HepG2 (cell line): ENCODE results near the gene ARHGAP26. TPM values are rescaled to one million over a fixed set of nuclear protein-coding genes. Genes with fewer than 3 reads are reported as not detected.

Source experiments
- ATF3 ChIP-seq: sonication (generic); formaldehyde crosslinking; IDR thresholded peaks from 2 replicates; pipeline ENCODE4 v1.4.0; 2020; ENCODE audit warnings: missing genetic modification reagents
- ATF7-NPFF ChIP-seq: sonication (generic); formaldehyde crosslinking; IDR thresholded peaks from 2 replicates; pipeline ENCODE4 v1.8.1; 2023; ENCODE audit warnings: mild to moderate bottlenecking, low read depth, missing genetic modification reagents, moderate library complexity
- CREM ChIP-seq, 2 experiments: sonication (generic) in 1 of 2; formaldehyde crosslinking in 1 of 2; IDR thresholded peaks; 2 replicates each; pipeline versions ENCODE4 v1.4.0 to v1.6.1; 2016 to 2020; ENCODE audit warnings: antibody characterized with exemption in 1 of 2, mild to moderate bottlenecking in 1 of 2, missing genetic modification reagents in 1 of 2
- ELF3 ChIP-seq: IDR thresholded peaks from 2 replicates; pipeline ENCODE4 v1.6.1; 2016; ENCODE audit warnings: missing genetic modification reagents, missing compliant biosample characterization
- EP300 ChIP-seq, 3 experiments: sonication (generic) in 1 of 3; formaldehyde crosslinking in 1 of 3; IDR thresholded peaks; 2 replicates each; pipeline versions ENCODE4 v1.5.1 to v1.6.1; 2011 to 2020; ENCODE audit warnings: low read depth in 2 of 3, low read length in 2 of 3, borderline replicate concordance in 1 of 3, improper control_type of control experiment in 1 of 3, mild to moderate bottlenecking in 1 of 3, missing genetic modification reagents in 1 of 3, moderate library complexity in 1 of 3
- ETV5 ChIP-seq: IDR thresholded peaks from 2 replicates; pipeline ENCODE4 v1.6.1; 2018; ENCODE audit warnings: missing biosample characterization, missing genetic modification reagents, inconsistent platforms, borderline replicate concordance
- FOSL1 ChIP-seq: sonication (generic); formaldehyde crosslinking; IDR thresholded peaks from 2 replicates; pipeline ENCODE4 v1.9.0; 2021; ENCODE audit warnings: missing genetic modification reagents, borderline replicate concordance
- GLI4 ChIP-seq: sonication (generic); formaldehyde crosslinking; IDR thresholded peaks from 2 replicates; pipeline ENCODE4 v1.5.1; 2020; ENCODE audit warnings: missing genetic modification reagents, mild to moderate bottlenecking, moderate library complexity, borderline replicate concordance
- KDM3A ChIP-seq: IDR thresholded peaks from 2 replicates; pipeline ENCODE4 v1.6.1; 2018; ENCODE audit warnings: low read depth, missing compliant biosample characterization
- KLF6 ChIP-seq: IDR thresholded peaks from 2 replicates; pipeline ENCODE4 v1.8.0; 2016; ENCODE audit warnings: missing biosample characterization, missing genetic modification reagents
- RFXANK ChIP-seq: IDR thresholded peaks from 2 replicates; pipeline ENCODE4 v1.6.1; 2016
- RFXAP ChIP-seq: sonication (generic); formaldehyde crosslinking; IDR thresholded peaks from 2 replicates; pipeline ENCODE4 v1.4.0; 2020; ENCODE audit warnings: missing genetic modification reagents, borderline replicate concordance
- TBX2 ChIP-seq: sonication (generic); formaldehyde crosslinking; IDR thresholded peaks from 2 replicates; pipeline ENCODE4 v1.5.0; 2020; ENCODE audit warnings: missing genetic modification reagents, mild to moderate bottlenecking, borderline replicate concordance
- THRA ChIP-seq: sonication (generic); formaldehyde crosslinking; IDR thresholded peaks from 2 replicates; pipeline ENCODE4 v1.4.0; 2020; ENCODE audit warnings: missing genetic modification reagents, borderline replicate concordance
- ZBTB46 ChIP-seq: sonication (generic); formaldehyde crosslinking; IDR thresholded peaks from 2 replicates; pipeline ENCODE4 v1.4.0; 2020; ENCODE audit warnings: mild to moderate bottlenecking, missing genetic modification reagents, borderline replicate concordance
- ZNF142 ChIP-seq: sonication (generic); formaldehyde crosslinking; IDR thresholded peaks from 2 replicates; pipeline ENCODE4 v1.4.0; 2020; ENCODE audit warnings: missing genetic modification reagents
- ZNF263 ChIP-seq: sonication (generic); formaldehyde crosslinking; IDR thresholded peaks from 2 replicates; pipeline ENCODE4 v1.4.0; 2020; ENCODE audit warnings: missing genetic modification reagents
- ZNF326 ChIP-seq: sonication (generic); formaldehyde crosslinking; IDR thresholded peaks from 2 replicates; pipeline ENCODE4 v1.4.0; 2020; ENCODE audit warnings: missing genetic modification reagents, borderline replicate concordance
- ZNF792 ChIP-seq: IDR thresholded peaks from 2 replicates; pipeline ENCODE4 v1.6.1; 2016
- ZSCAN20 ChIP-seq: sonication (generic); formaldehyde crosslinking; IDR thresholded peaks from 2 replicates; pipeline ENCODE4 v1.4.0; 2020; ENCODE audit warnings: missing genetic modification reagents, mild to moderate bottlenecking, borderline replicate concordance
- polyA plus RNA-seq, 8 experiments: library from polyadenylated mRNA; depleted of rRNA in 3 of 8; stranded (reverse) in 7 of 8; unstranded in 1 of 8; fragments of >200 nt; fragmentation: Illumina TruSeq in 4 of 8; extraction: Trizol in 4 of 8; gene quantifications; 2 replicates each; pipeline versions ENCODE4 v1.2.1 to v1.2.3, GENCODE V29; 2011 to 2016; ENCODE audit warnings: low read depth in 4 of 8, missing spikeins in 1 of 8, mixed read lengths in 1 of 8; ENCODE audit not compliant: insufficient read depth in 1 of 8
- total RNA-seq, 5 experiments: library from RNA; depleted of rRNA; stranded (reverse); fragments of >200 nt; fragmentation: Illumina TruSeq; extraction: Trizol; gene quantifications; 2 replicates each; pipeline ENCODE4 v1.2.3, GENCODE V29; 2016; ENCODE audit warnings: low read depth in 1 of 5

The ARHGAP26 gene
- total and polyA plus RNA-seq, 2 of the 13 experiments (the other 11 are each of a cell fraction or from before 2014, with no cell fraction given) = 9.6 to 18.2 TPM

GRCh38 chr5:142819825-142820224 is 49.6 kb downstream of the ARHGAP26 start (continued):
- TF ChIP-seq THRA (CRISPR knock-in tag) (no peak), ZBTB46 (CRISPR knock-in tag) (no peak), EP300 (IDR thresholded peaks at IDR 0.05; ENCODE audit: low read depth in 2 of 2, low read length in 2 of 2) (0 out of 4 replicates have a peak, but pooled peaks of 1 of the 2 experiments have one; percentile 10), EP300 (CRISPR knock-in tag; IDR thresholded peaks at IDR 0.05; ENCODE audit: borderline replicate concordance) (no peak), ETV5 (CRISPR knock-in tag) (peak; percentile 48; the same call in 1 of the 2 replicates), ZNF326 (CRISPR knock-in tag) (no peak), ELF3 (no peak), ATF3 (CRISPR knock-in tag) (peak; percentile 47; the same call in 1 of the 2 replicates), ZSCAN20 (CRISPR knock-in tag) (no peak), KDM3A (CRISPR knock-in tag) (no peak), KLF6 (CRISPR knock-in tag) (no peak), RFXAP (CRISPR knock-in tag) (no peak), CREM (IDR thresholded peaks at IDR 0.05) (peak; percentile 20; the same call in 1 of the 2 replicates), CREM (CRISPR knock-in tag; IDR thresholded peaks at IDR 0.05) (no peak), TBX2 (CRISPR knock-in tag) (no peak), RFXANK (CRISPR knock-in tag) (no peak), ATF7-NPFF (CRISPR knock-in tag) (no peak), ZNF263 (peak; percentile 36; the same call in 1 of the 2 replicates), ZNF142 (no peak), ZNF792 (CRISPR knock-in tag) (no peak), FOSL1 (CRISPR knock-in tag) (peak; percentile 61; the same call in 1 of the 2 replicates), GLI4 (no peak)
